Measurements from ENCODE around the gene DNAJC3.

DNAJC3 gene

GRCh38 chr13:95630593-95630992 is 46.3 kb upstream of the DNAJC3 start:
- H3K27ac ChIP-seq, result no peak overlapping the region
- no peak overlapping the region for H3K4me3 ChIP-seq (ENCODE audit: low read depth, low read length)
- H2AFZ ChIP-seq, result no peak overlapping the region
- no peaks in the 10 kb centered on the region for H3K36me3 ChIP-seq (ENCODE audit: control insufficient read depth, insufficient read depth, low read length)
- H3K9me3 ChIP-seq (ENCODE audit: control insufficient read depth, low read length), result no peaks in the 10 kb centered on the region
- no peak for TF ChIP-seq CTCF (IDR thresholded peaks at IDR 0.05)
- no peak overlapping the region for H3K9ac ChIP-seq
- no peaks in the 10 kb centered on the region for H3K4me1 ChIP-seq
- no peaks in the 10 kb centered on the region for H3K27me3 ChIP-seq (ENCODE audit: control insufficient read depth, insufficient read depth, low read length)
- no peaks in the 10 kb centered on the region for H3K79me2 ChIP-seq
- H3K4me2 ChIP-seq (ENCODE audit: low read length), result no peak overlapping the region

GRCh38 chr13:95636853-95637252 is 40.1 kb upstream of the DNAJC3 start:
- no peaks in the 10 kb centered on the region for H3K36me3 ChIP-seq (ENCODE audit: control insufficient read depth, insufficient read depth, low read length)
- H3K27ac ChIP-seq, result no peak overlapping the region
- no peaks in the 10 kb centered on the region for H3K79me2 ChIP-seq
- no peak for TF ChIP-seq CTCF (IDR thresholded peaks at IDR 0.05)
- no peak overlapping the region for H3K4me2 ChIP-seq (ENCODE audit: low read length)
- H3K4me3 ChIP-seq (ENCODE audit: low read depth, low read length), result no peak overlapping the region
- H3K9ac ChIP-seq, result no peak overlapping the region
- H3K27me3 ChIP-seq (ENCODE audit: control insufficient read depth, insufficient read depth, low read length), result no peaks in the 10 kb centered on the region
- no peak overlapping the region for H2AFZ ChIP-seq
- H3K4me1 ChIP-seq, result no peaks in the 10 kb centered on the region
- H3K9me3 ChIP-seq (ENCODE audit: control insufficient read depth, low read length), result no peaks in the 10 kb centered on the region

- Histone ChIP-seq H3K36me3 (ENCODE audit: control insufficient read depth, insufficient read depth, low read length) (no peaks in the 10 kb centered on the region), H3K4me2 (ENCODE audit: low read length) (peak overlapping the region; percentile 72), H3K9ac (no peak overlapping the region), H3K4me1 (no peaks in the 10 kb centered on the region), H2AFZ (peak overlapping the region; percentile 8), H3K4me3 (ENCODE audit: low read depth, low read length) (no peak overlapping the region), H3K27ac (no peak overlapping the region), H3K9me3 (ENCODE audit: control insufficient read depth, low read length) (no peaks in the 10 kb centered on the region), H3K79me2 (no peaks in the 10 kb centered on the region), H3K27me3 (ENCODE audit: control insufficient read depth, insufficient read depth, low read length) (no peaks in the 10 kb centered on the region)
- TF ChIP-seq CTCF (IDR thresholded peaks at IDR 0.05), result no peak
These were observed 35.5 kb upstream of the DNAJC3 start for GRCh38 chr13:95641291-95642027.

- Histone ChIP-seq H3K27ac (no peak overlapping the region), H3K4me1 (no peaks in the 10 kb centered on the region), H2AFZ (peak overlapping the region; percentile 8), H3K4me3 (ENCODE audit: low read depth, low read length) (no peak overlapping the region), H3K9ac (no peak overlapping the region), H3K79me2 (no peaks in the 10 kb centered on the region), H3K36me3 (ENCODE audit: control insufficient read depth, insufficient read depth, low read length) (no peaks in the 10 kb centered on the region), H3K27me3 (ENCODE audit: control insufficient read depth, insufficient read depth, low read length) (no peaks in the 10 kb centered on the region), H3K4me2 (ENCODE audit: low read length) (peak overlapping the region; percentile 72), H3K9me3 (ENCODE audit: control insufficient read depth, low read length) (no peaks in the 10 kb centered on the region)
- TF ChIP-seq CTCF (IDR thresholded peaks at IDR 0.05), result no peak
These were observed 34.8 kb upstream of the DNAJC3 start for GRCh38 chr13:95642028-95642621.

- no peak overlapping the region for H3K4me3 ChIP-seq (ENCODE audit: low read depth, low read length)
- H3K79me2 ChIP-seq, result no peaks in the 10 kb centered on the region
- no peak for TF ChIP-seq CTCF (IDR thresholded peaks at IDR 0.05)
- H3K4me1 ChIP-seq, result no peaks in the 10 kb centered on the region
- no peak overlapping the region for H3K4me2 ChIP-seq (ENCODE audit: low read length)
- no peak overlapping the region for H2AFZ ChIP-seq
- H3K36me3 ChIP-seq (ENCODE audit: control insufficient read depth, insufficient read depth, low read length), result no peaks in the 10 kb centered on the region
- no peaks in the 10 kb centered on the region for H3K9me3 ChIP-seq (ENCODE audit: control insufficient read depth, low read length)
- no peak overlapping the region for H3K9ac ChIP-seq
- no peak overlapping the region for H3K27ac ChIP-seq
- H3K27me3 ChIP-seq (ENCODE audit: control insufficient read depth, insufficient read depth, low read length), result no peaks in the 10 kb centered on the region
These were observed 33.9 kb upstream of the DNAJC3 start for GRCh38 chr13:95642999-95643398.
